ENCODE results near the gene USO1.

The USO1 gene

GRCh38 chr4:75821966-75822365, 97.6 kb downstream of the USO1 start:
- no peak for TF ChIP-seq CTCF (conservative IDR thresholded peaks at IDR 0.05; ENCODE audit: low read length)
- DNase-seq (ENCODE audit: low read depth) = peak; percentile 58
- no peak overlapping the region for H3K4me3 ChIP-seq (ENCODE audit: low read length)

- no peak for TF ChIP-seq CTCF (conservative IDR thresholded peaks at IDR 0.05; ENCODE audit: low read length)
- no peak for DNase-seq (ENCODE audit: low read depth)
- H3K4me3 ChIP-seq (ENCODE audit: low read length) = no peak overlapping the region
Observed at GRCh38 chr4:75822416-75822815, 98.0 kb downstream of the USO1 start.

GRCh38 chr4:75823812-75824211, 99.4 kb downstream of the USO1 start:
- DNase-seq (ENCODE audit: low read depth) = no peak
- no peak overlapping the region for H3K4me3 ChIP-seq (ENCODE audit: low read length)
- TF ChIP-seq CTCF (conservative IDR thresholded peaks at IDR 0.05; ENCODE audit: low read length) = no peak

- peak; percentile 29 for DNase-seq (ENCODE audit: low read depth)
- no peak for TF ChIP-seq CTCF (conservative IDR thresholded peaks at IDR 0.05; ENCODE audit: low read length)
- H3K4me3 ChIP-seq (ENCODE audit: low read length) = no peak overlapping the region
Observed at GRCh38 chr4:75830906-75831305, 106.5 kb downstream of the USO1 start.

GRCh38 chr4:75831856-75832405, 107.6 kb downstream of the USO1 start:
- DNase-seq (ENCODE audit: low read depth) = no peak
- TF ChIP-seq CTCF (conservative IDR thresholded peaks at IDR 0.05; ENCODE audit: low read length) = no peak
- H3K4me3 ChIP-seq (ENCODE audit: low read length) = no peak overlapping the region

GRCh38 chr4:75834095-75834771, 109.9 kb downstream of the USO1 start:
- DNase-seq (ENCODE audit: low read depth) = no peak
- TF ChIP-seq CTCF (conservative IDR thresholded peaks at IDR 0.05; ENCODE audit: low read length) = no peak
- no peak overlapping the region for H3K4me3 ChIP-seq (ENCODE audit: low read length)

GRCh38 chr4:75834772-75835154, 110.4 kb downstream of the USO1 start:
- no peak overlapping the region for H3K4me3 ChIP-seq (ENCODE audit: low read length)
- TF ChIP-seq CTCF (conservative IDR thresholded peaks at IDR 0.05; ENCODE audit: low read length) = no peak
- no peak for DNase-seq (ENCODE audit: low read depth)

Data from AG10803 (cell line).